HG02642 (cell line): ENCODE data around the gene EXOC6B.

ENCODE experiments used
- ATAC-seq: cut with Tn5 transposase; IDR thresholded peaks from one replicate; pipeline ENCODE4 v1.9.1; 2021; ENCODE audit warnings: mild to moderate bottlenecking; ENCODE audit not compliant: unreplicated experiment, poor library complexity

EXOC6B gene

GRCh38 chr2:72132981-72133720 is 692.7 kb downstream of the EXOC6B start:
- no peak for ATAC-seq

- no peak for ATAC-seq
Observed at GRCh38 chr2:72131916-72132841, 693.7 kb downstream of the EXOC6B start.

- no peak for ATAC-seq
Observed at GRCh38 chr2:72131371-72131891, 694.4 kb downstream of the EXOC6B start.

- no peak for ATAC-seq
Observed at GRCh38 chr2:72130659-72131360, 695.0 kb downstream of the EXOC6B start.

- no peak for ATAC-seq
Observed at GRCh38 chr2:72129681-72130340, 696.0 kb downstream of the EXOC6B start.

GRCh38 chr2:72128843-72129227 is 697.0 kb downstream of the EXOC6B start:
- no peak for ATAC-seq

GRCh38 chr2:72128059-72128842 is 697.6 kb downstream of the EXOC6B start:
- ATAC-seq, result no peak

GRCh38 chr2:72127401-72128058 is 698.3 kb downstream of the EXOC6B start:
- no peak for ATAC-seq

GRCh38 chr2:72126186-72127100 is 699.4 kb downstream of the EXOC6B start:
- no peak for ATAC-seq
